T-helper 1 cell treated with Interleukin-12 subunit alpha and Interleukin-12 subunit beta and Interleukin-4 antibody, amounts not matched to agents 30 μg/mL and 1 μg/mL, for 36 hours (primary cell): ENCODE results near the gene AACS.

Source experiments
- H3K27ac Mint-ChIP-seq: one replicate; pipeline ENCODE4 v1.8.0; 2021; ENCODE audit warnings: mild to moderate bottlenecking, mixed read lengths
- H3K27me3 Mint-ChIP-seq: one replicate; pipeline ENCODE4 v1.8.0; 2021; ENCODE audit warnings: low read depth, mixed read lengths
- H3K36me3 Mint-ChIP-seq: one replicate; pipeline ENCODE4 v1.8.0; 2021; ENCODE audit warnings: low read depth, mixed read lengths
- H3K4me1 Mint-ChIP-seq: one replicate; pipeline ENCODE4 v1.8.0; 2021; ENCODE audit warnings: low read depth, mixed read lengths
- H3K4me3 Mint-ChIP-seq: one replicate; pipeline ENCODE4 v1.8.0; 2021; ENCODE audit warnings: mild to moderate bottlenecking, moderate library complexity, mixed read lengths
- H3K9me3 Mint-ChIP-seq: one replicate; pipeline ENCODE4 v1.8.0; 2021; ENCODE audit warnings: mixed read lengths

Gene AACS

DNA sequence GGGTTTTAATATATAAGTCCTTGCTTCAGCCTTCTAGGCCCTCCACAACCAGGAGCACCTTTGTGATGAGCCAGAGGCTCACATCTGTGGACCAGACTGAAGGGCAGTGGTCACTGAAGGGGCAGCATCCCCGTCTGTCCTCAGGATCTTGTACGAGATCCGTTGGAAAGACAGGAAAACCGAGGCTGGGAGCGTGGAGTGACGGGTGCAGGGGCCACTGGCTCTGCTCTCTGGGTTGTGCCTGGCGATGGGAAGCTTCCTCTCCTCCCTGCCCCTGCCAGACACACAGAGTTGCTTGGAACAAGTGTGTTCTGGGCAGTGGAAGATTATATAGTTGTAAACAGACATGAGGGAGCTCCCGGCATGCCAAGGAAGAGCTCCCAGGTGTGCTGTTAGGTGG lies 48.0 kb downstream of the AACS start:
- Mint-ChIP-seq H3K9me3 (no peaks in the 10 kb centered on the region), H3K4me1 (no peaks in the 10 kb centered on the region), H3K27me3 (no peaks in the 10 kb centered on the region), H3K4me3 (no peak overlapping the region), H3K36me3 (peaks cover 22% of the 10 kb centered on the region), H3K27ac (no peak overlapping the region)

- Mint-ChIP-seq H3K27ac (no peak overlapping the region), H3K9me3 (no peaks in the 10 kb centered on the region), H3K4me3 (no peak overlapping the region), H3K27me3 (no peaks in the 10 kb centered on the region), H3K36me3 (peaks cover 21% of the 10 kb centered on the region), H3K4me1 (no peaks in the 10 kb centered on the region)
Measured at GRCh38 chr12:125113789-125114188, 48.6 kb downstream of the AACS start.

- H3K36me3 Mint-ChIP-seq = peaks cover 20% of the 10 kb centered on the region
- H3K27me3 Mint-ChIP-seq = no peaks in the 10 kb centered on the region
- H3K27ac Mint-ChIP-seq = no peak overlapping the region
- no peak overlapping the region for H3K4me3 Mint-ChIP-seq
- H3K4me1 Mint-ChIP-seq = no peaks in the 10 kb centered on the region
- no peaks in the 10 kb centered on the region for H3K9me3 Mint-ChIP-seq
Measured at GRCh38 chr12:125114365-125115141, 49.3 kb downstream of the AACS start.

DNA sequence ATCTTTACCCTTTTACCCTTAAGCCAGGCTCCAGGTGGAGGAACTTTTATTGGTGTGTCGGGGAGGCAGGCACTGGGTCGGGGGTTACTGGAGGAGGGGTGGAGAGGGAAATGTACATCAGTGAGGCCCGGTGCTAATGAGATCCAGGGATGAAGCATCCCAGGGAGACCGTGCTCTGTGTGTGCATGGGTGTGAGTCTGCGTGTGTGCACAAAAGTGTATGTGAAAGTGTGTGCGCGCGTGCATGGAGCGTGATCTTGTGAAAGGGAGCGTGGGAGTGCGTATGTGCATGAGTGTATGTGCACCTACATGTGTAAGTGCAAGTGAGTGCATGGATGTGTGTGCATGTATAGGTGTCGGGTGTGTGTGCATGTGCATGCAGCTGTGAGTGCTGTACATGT lies 55.3 kb downstream of the AACS start:
- Mint-ChIP-seq H3K4me1 (no peaks in the 10 kb centered on the region), H3K27me3 (no peaks in the 10 kb centered on the region), H3K27ac (no peak overlapping the region), H3K4me3 (no peak overlapping the region), H3K36me3 (peaks cover 5% of the 10 kb centered on the region), H3K9me3 (no peaks in the 10 kb centered on the region)

DNA sequence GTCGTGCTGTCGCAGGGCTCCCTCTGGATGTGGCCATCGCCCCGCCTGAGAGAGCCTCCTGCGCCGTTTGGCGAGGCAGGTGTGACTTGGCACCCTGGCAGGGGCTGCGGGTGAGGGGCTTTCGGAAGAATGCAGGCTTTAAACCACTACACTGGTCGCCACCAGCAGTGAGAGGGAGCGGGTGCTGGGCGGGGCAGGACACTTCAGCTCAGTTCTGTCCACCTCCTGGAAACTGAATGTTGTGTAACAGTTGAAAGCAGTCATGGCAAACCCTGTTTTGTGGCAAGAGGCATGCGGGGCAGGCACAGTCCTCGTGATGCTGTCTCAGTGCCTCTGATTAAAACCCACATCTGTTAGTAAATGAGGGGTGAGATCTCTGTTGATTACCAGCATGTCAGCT lies 55.9 kb downstream of the AACS start:
- no peaks in the 10 kb centered on the region for H3K27me3 Mint-ChIP-seq
- H3K36me3 Mint-ChIP-seq = peaks cover 5% of the 10 kb centered on the region

GRCh38 chr12:125122668-125123067 lies 57.4 kb downstream of the AACS start:
- H3K27ac Mint-ChIP-seq = no peak overlapping the region
- no peaks in the 10 kb centered on the region for H3K4me1 Mint-ChIP-seq
- H3K27me3 Mint-ChIP-seq = no peaks in the 10 kb centered on the region
- H3K36me3 Mint-ChIP-seq = peaks cover 5% of the 10 kb centered on the region
- no peaks in the 10 kb centered on the region for H3K9me3 Mint-ChIP-seq
- H3K4me3 Mint-ChIP-seq = no peak overlapping the region

More for the DNA sequence above, 55.9 kb downstream of the AACS start:
- Mint-ChIP-seq H3K4me1 (no peaks in the 10 kb centered on the region), H3K4me3 (no peak overlapping the region), H3K27ac (no peak overlapping the region), H3K9me3 (no peaks in the 10 kb centered on the region)

DNA sequence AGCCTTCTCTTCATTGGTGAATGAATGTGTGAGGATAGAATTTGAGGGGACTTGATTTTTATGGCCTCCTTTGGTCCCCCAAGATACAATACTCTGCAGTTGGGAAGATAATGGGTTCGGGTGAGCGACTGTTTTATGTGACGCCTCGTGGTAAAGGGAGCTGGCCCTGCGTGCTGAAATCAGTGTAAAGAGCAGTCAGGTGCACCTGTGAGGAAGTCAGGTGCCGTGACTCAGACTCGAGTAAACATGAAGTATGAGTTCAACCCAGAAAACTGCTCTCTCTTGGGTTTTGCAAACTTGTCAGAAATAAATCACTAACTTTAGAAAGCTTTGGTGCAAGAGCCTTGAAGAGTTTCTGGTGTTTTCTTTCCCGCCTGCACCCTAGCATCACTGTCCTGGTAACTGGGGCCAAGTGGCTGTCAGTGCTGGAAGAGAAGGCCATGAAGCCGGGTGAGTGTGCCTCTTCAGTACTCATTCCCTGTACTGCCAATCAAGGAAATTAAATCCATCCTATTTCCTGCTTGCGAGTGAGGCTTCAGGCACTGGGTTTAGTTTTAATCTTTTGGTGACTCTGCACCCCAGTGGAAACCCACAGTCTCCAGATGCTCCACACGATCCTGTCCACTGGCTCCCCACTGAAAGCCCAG lies 59.2 kb downstream of the AACS start:
- peaks cover 1% of the 10 kb centered on the region for H3K36me3 Mint-ChIP-seq
- H3K27me3 Mint-ChIP-seq = no peaks in the 10 kb centered on the region
- no peaks in the 10 kb centered on the region for H3K9me3 Mint-ChIP-seq
- H3K4me3 Mint-ChIP-seq = no peak overlapping the region
- no peaks in the 10 kb centered on the region for H3K4me1 Mint-ChIP-seq
- no peak overlapping the region for H3K27ac Mint-ChIP-seq

DNA sequence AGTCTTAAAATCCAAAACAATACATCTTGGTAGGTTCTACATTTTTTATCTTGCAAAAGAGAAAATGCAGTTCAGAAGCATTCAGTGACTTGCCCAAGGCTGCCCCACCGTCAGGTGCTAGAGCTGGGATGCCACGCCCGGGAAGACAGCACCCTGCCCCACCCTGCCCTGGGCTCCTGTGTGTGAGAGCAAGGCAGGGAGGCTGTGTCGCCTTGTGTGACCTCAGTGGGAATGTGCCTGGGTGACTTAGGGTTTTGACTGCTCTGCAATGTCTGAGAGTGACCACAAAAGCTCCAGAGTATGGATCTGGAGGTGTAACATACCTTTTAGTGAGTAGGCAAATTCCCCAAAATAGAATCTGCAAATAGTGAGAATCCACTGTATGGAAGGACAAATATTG lies 60.0 kb downstream of the AACS start:
- H3K4me3 Mint-ChIP-seq = no peak overlapping the region
- no peaks in the 10 kb centered on the region for H3K4me1 Mint-ChIP-seq
- no peaks in the 10 kb centered on the region for H3K36me3 Mint-ChIP-seq
- H3K27me3 Mint-ChIP-seq = no peaks in the 10 kb centered on the region
- no peaks in the 10 kb centered on the region for H3K9me3 Mint-ChIP-seq
- no peak overlapping the region for H3K27ac Mint-ChIP-seq

- Mint-ChIP-seq H3K27me3 (no peaks in the 10 kb centered on the region), H3K27ac (no peak overlapping the region), H3K9me3 (no peaks in the 10 kb centered on the region), H3K36me3 (peaks cover 3% of the 10 kb centered on the region), H3K4me3 (no peak overlapping the region), H3K4me1 (no peaks in the 10 kb centered on the region)
Measured at GRCh38 chr12:125128439-125129178, 63.4 kb downstream of the AACS start.

- H3K4me3 Mint-ChIP-seq = no peak overlapping the region
- H3K27ac Mint-ChIP-seq = no peak overlapping the region
- no peaks in the 10 kb centered on the region for H3K9me3 Mint-ChIP-seq
- no peaks in the 10 kb centered on the region for H3K4me1 Mint-ChIP-seq
- peaks cover 3% of the 10 kb centered on the region for H3K36me3 Mint-ChIP-seq
- no peaks in the 10 kb centered on the region for H3K27me3 Mint-ChIP-seq
Measured at GRCh38 chr12:125129179-125129571, 63.9 kb downstream of the AACS start.

DNA sequence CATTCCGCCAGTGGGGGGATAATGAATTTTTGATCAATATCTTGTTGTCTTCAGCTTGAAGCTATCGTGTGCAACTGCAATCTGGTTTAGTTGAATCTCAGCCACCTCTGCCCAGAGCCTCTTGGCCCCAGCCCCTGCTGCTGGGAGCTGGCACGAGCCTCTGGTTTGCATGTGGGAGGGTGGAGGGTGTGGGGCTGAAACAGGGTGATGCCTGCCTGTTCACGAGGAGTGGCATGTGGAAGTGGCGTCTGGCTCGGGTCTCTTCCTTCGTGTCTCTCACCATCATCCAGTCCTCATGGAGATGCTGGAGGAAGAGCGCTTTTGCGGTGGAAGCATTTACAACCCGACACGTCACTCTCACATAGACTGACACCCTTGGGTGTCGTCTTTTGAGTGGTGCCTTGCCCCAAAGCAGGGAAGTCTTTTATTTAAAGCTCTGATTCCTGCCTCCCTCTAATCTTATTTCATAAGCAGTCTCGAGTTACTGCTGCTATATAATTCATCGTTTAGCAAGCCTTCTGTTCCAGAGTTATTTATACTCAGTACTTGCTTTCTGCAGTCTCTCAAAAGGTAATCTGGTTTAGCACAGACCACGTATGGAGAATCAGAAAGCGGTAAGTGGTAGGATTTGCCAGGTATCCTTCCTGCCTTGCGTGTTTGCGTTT lies 64.5 kb downstream of the AACS start:
- H3K27me3 Mint-ChIP-seq = no peaks in the 10 kb centered on the region
- peaks cover 3% of the 10 kb centered on the region for H3K36me3 Mint-ChIP-seq
- no peak overlapping the region for H3K4me3 Mint-ChIP-seq
- H3K9me3 Mint-ChIP-seq = no peaks in the 10 kb centered on the region
- no peaks in the 10 kb centered on the region for H3K4me1 Mint-ChIP-seq
- no peak overlapping the region for H3K27ac Mint-ChIP-seq

DNA sequence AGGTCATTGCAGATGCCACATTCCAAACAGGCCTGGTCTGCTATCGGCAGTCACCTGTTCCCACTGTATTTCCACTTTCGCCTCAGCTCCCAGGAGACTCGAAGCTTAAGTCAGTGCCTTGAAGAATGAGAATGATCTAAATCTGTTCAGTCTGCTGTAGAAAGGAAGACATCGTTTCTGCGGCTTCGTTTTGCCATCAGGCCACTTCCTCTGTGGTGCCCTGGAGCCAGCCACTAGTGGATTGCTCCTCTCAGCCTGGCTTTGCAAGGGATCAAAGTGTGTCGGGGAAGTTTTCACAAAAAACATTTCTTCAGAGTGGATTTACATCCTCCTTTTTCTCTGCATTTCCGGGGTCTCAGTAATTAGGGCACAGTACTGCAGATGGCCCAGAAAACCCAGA lies 66.7 kb downstream of the AACS start:
- Mint-ChIP-seq H3K4me3 (no peak overlapping the region), H3K27me3 (no peaks in the 10 kb centered on the region), H3K4me1 (no peaks in the 10 kb centered on the region), H3K27ac (no peak overlapping the region), H3K9me3 (no peaks in the 10 kb centered on the region), H3K36me3 (peaks cover 3% of the 10 kb centered on the region)

- H3K9me3 Mint-ChIP-seq = no peaks in the 10 kb centered on the region
- no peak overlapping the region for H3K27ac Mint-ChIP-seq
- no peaks in the 10 kb centered on the region for H3K4me1 Mint-ChIP-seq
- no peak overlapping the region for H3K4me3 Mint-ChIP-seq
- H3K36me3 Mint-ChIP-seq = peaks cover 3% of the 10 kb centered on the region
- H3K27me3 Mint-ChIP-seq = no peaks in the 10 kb centered on the region
Measured at GRCh38 chr12:125132698-125133400, 67.6 kb downstream of the AACS start.

DNA sequence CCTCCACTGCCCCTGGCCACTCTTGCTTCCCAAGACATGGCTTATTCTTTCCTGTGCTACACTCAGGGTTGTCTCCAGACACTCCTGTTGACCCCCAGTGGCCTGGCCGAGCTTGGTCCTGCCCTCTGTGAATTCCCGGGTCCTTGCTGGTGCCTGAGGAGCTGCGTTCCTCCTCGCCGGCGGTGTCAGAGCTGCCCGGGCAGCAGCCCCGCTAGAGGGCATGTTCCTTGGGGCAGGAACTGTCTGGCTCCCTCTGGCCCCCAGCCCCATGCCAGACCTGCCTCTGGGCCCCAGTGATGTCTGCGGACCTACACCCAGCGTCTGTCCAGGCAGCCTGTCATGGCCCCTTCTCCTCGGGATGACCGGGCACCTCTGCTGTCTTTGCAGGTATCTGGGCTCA lies 68.4 kb downstream of the AACS start:
- Mint-ChIP-seq H3K9me3 (no peaks in the 10 kb centered on the region), H3K27me3 (no peaks in the 10 kb centered on the region), H3K4me1 (no peaks in the 10 kb centered on the region), H3K27ac (no peak overlapping the region), H3K36me3 (peaks cover 3% of the 10 kb centered on the region), H3K4me3 (no peak overlapping the region)
